Activated T-helper 2 cell treated with anti-CD3 and anti-CD28 coated beads, Interferon-gamma antibody, Interleukin-2, Interleukin-4, amounts not matched to agents 10 μg/mL and 5 μg/mL and 100 μg/mL, durations not matched to agents 14 hours and 24 hours and 36 hours (primary cell): ENCODE measurements around the gene FAM168B. TPM values are rescaled to one million over a fixed set of nuclear protein-coding genes. Genes with fewer than 3 reads are reported as not detected.
A peak's percentile ranks its signal among the peaks of the same experiment; 100 is the strongest.

Experiments
- DNase-seq: peaks from one replicate; pipeline ENCODE4 v3.0.0; 2021; ENCODE audit warnings: low spot score
- H3K27ac Mint-ChIP-seq: one replicate; pipeline ENCODE4 v1.8.0; 2021; ENCODE audit warnings: mixed read lengths
- H3K27me3 Mint-ChIP-seq: one replicate; pipeline ENCODE4 v1.8.0; 2021; ENCODE audit warnings: low read depth, mixed read lengths
- H3K36me3 Mint-ChIP-seq: one replicate; pipeline ENCODE4 v1.8.0; 2021; ENCODE audit warnings: low read depth, mixed read lengths
- H3K4me1 Mint-ChIP-seq: one replicate; pipeline ENCODE4 v1.8.0; 2021; ENCODE audit warnings: low read depth, mixed read lengths
- H3K4me3 Mint-ChIP-seq: one replicate; pipeline ENCODE4 v1.8.0; 2021; ENCODE audit warnings: low read depth, mild to moderate bottlenecking, moderate library complexity, mixed read lengths
- H3K9me3 Mint-ChIP-seq: one replicate; pipeline ENCODE4 v1.8.0; 2021; ENCODE audit warnings: mixed read lengths
- intact Hi-C: fragments of 100-400 bp; cut with micrococcal nuclease; formaldehyde crosslinking; loops from one replicate; pipeline ENCODE4 v1.15.1; 2023
- total RNA-seq: library from RNA; stranded (reverse); gene quantifications from 2 replicates; pipeline ENCODE4 v1.2.3, GENCODE V29; 2022

The FAM168B gene, protein sequence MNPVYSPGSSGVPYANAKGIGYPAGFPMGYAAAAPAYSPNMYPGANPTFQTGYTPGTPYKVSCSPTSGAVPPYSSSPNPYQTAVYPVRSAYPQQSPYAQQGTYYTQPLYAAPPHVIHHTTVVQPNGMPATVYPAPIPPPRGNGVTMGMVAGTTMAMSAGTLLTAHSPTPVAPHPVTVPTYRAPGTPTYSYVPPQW
- total RNA-seq, result 69.0 and 70.3 TPM in 2 replicates

DNA sequence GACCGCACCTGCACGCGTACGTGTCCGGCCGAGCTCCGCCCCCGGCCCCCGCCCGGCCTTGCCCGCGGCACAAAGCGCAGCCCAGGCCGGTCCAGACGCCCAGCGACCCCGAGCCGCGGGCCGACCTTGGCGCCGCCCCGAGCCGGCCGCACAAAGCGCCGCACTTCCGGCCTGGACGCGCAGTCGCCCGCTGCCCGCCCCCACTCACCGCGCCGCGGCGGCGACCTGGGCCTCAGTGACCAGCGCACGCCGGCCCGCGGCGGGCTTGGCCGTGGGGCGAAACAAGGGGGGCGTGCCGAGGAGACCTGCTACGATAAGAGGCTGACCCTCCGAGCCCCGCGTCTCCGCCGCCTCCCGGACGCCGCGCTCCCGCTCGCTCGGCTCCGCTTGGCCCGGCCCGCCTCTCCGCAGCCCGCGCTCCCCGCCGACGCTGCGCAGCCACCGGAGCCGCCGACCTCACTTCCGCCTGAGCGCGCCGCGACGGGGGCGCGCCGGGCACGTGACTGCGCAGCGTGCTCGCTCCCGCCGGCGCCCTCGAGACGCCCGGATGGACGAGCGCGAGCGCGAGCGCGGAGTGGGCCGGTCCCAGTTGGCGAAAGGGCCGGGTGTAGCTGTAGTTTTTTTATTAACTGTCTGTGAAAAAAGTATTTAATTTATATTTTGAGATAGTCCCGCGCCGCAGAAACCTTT is at the start of gene FAM168B:
Gene FAM168B, minus strand, starts transcription at position 455 of the 690 bp plus-strand sequence. CDS start 10,814 bp downstream, outside the sequence.
- peak; percentile 87 for DNase-seq
- Mint-ChIP-seq H3K4me1 (peaks cover 12% of the 10 kb centered on the region), H3K4me3 (peak within 1 kb of the TSS; percentile 90), H3K27me3 (no peaks in the 10 kb centered on the region), H3K27ac (peak within 1 kb of the TSS; percentile 82), H3K36me3 (peaks cover 21% of the 10 kb centered on the region), H3K9me3 (no peaks in the 10 kb centered on the region)
- intact Hi-C loops, result loop anchor here (1.0 to 10.0 kb wide), 3 partner anchors 13 to 751 kb away; partner anchors contain the start of genes GPR148 and IMP4

DNA sequence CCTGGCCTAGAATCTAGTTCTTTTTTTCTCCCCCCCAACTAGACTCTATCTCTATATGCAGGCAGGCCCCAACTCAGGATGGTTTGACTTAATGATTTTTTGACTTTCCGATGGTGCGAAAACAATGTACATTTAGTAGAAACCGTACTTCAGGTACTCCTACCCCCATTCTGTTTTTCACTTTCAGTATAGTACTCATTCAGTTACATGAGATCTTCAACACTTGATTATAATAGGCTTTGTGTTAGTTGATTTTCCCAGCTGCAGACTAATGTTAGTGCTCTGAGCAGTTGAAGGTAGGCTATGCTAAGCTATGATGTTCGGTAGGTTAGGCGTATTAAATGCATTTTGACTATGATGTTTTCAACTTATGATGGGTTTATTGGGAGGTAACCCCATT is 49.6 kb upstream of the FAM168B start:
- no peaks in the 10 kb centered on the region for H3K9me3 Mint-ChIP-seq
- H3K27ac Mint-ChIP-seq, result no peak overlapping the region
- intact Hi-C loops, result no loop called here
- DNase-seq, result no peak
- peaks cover 9% of the 10 kb centered on the region for H3K4me1 Mint-ChIP-seq
- no peaks in the 10 kb centered on the region for H3K27me3 Mint-ChIP-seq
- no peak overlapping the region for H3K4me3 Mint-ChIP-seq
- H3K36me3 Mint-ChIP-seq, result peaks cover 64% of the 10 kb centered on the region

DNA sequence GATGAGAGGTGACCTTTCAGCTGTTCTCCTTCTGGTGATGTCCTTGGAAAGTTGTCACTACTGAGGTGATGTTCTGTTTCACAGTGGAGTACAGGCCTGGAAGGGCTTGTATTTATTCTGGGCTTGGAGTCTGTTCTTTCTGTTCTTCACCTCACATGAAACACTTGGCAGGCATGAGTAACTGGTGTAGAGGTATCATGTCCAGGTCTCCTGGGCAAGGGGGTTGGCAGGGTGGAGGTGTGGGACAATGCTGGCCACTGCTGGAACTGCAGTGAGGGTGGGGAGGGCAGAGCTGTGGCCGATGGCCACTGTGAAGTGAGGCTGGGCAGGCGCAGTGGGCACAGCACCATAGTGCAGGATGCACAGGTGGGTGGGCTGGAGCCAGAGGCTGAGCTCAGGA is 47.3 kb upstream of the FAM168B start:
- H3K27ac Mint-ChIP-seq, result no peak overlapping the region
- intact Hi-C loops, result no loop called here
- no peak overlapping the region for H3K4me3 Mint-ChIP-seq
- H3K4me1 Mint-ChIP-seq, result peaks cover 11% of the 10 kb centered on the region
- H3K36me3 Mint-ChIP-seq, result peaks cover 71% of the 10 kb centered on the region
- no peaks in the 10 kb centered on the region for H3K9me3 Mint-ChIP-seq
- H3K27me3 Mint-ChIP-seq, result no peaks in the 10 kb centered on the region
- no peak for DNase-seq

DNA sequence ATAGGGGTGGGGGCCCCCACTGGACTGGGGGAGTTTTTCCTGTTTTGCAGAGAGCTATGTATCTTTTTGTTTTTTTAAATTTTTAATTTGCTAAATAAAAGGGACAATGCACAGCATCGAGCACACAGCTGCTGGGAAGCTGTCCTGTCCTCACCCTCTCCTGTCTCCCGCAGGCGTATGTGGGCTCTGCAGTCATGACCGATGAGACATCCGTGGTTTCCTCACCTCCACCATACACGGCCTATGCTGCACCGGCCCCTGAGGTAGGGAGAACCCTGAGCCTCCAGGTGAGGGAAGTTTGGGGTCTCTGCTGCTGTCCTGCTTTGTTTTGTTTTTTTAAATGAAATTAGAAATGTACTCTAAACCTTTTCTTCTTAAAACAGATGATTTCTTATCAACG is 39.5 kb upstream of the FAM168B start:
- intact Hi-C loops, result no loop called here
- H3K4me1 Mint-ChIP-seq, result peaks cover 2% of the 10 kb centered on the region
- H3K4me3 Mint-ChIP-seq, result no peak overlapping the region

DNA sequence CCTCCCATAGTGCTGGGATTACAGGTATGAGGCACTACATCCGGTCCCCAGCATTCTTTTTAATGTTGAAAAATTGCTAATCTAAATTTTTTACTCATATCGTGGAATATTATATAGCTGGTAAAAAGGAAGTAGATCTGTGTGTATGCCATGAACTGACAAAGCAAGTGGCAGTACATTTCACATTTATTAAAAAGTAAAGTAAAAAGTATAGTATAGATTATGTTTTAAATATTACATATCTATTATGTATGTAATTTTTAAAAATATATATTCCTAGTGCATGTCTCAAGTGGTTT is 37.0 kb upstream of the FAM168B start:
- Mint-ChIP-seq H3K27ac (no peak overlapping the region), H3K9me3 (no peaks in the 10 kb centered on the region), H3K36me3 (peaks cover 81% of the 10 kb centered on the region), H3K27me3 (no peaks in the 10 kb centered on the region), H3K4me1 (no peaks in the 10 kb centered on the region), H3K4me3 (no peak overlapping the region)
- intact Hi-C loops, result no loop called here
- no peak for DNase-seq

More for the DNA sequence above, 39.5 kb upstream of the FAM168B start:
- Mint-ChIP-seq H3K27ac (no peak overlapping the region), H3K27me3 (no peaks in the 10 kb centered on the region), H3K9me3 (no peaks in the 10 kb centered on the region), H3K36me3 (peaks cover 77% of the 10 kb centered on the region)
- DNase-seq, result no peak

DNA sequence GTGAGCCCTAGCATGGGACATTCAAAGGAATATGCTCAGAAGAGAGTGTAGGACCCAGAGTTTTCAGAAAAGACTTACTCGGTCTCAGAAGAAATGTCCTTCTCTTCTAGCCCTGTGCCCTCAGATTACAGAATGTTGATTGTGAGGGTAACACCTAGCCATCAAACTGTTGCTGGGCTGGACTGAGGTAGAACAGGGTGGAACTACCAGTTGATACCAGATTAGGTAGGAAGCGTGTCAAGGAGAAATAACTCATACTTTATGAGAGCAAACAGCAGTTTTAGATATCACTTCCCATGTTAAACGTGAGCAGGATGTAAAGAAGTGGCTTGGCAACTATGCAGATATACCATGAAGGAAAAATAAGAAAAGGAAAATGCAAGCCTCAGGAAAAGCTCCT is 34.7 kb upstream of the FAM168B start:
- no peak for DNase-seq
- Mint-ChIP-seq H3K4me3 (no peak overlapping the region), H3K27me3 (no peaks in the 10 kb centered on the region), H3K36me3 (peaks cover 81% of the 10 kb centered on the region), H3K9me3 (no peaks in the 10 kb centered on the region), H3K4me1 (no peaks in the 10 kb centered on the region), H3K27ac (no peak overlapping the region)
- intact Hi-C loops, result no loop called here

DNA sequence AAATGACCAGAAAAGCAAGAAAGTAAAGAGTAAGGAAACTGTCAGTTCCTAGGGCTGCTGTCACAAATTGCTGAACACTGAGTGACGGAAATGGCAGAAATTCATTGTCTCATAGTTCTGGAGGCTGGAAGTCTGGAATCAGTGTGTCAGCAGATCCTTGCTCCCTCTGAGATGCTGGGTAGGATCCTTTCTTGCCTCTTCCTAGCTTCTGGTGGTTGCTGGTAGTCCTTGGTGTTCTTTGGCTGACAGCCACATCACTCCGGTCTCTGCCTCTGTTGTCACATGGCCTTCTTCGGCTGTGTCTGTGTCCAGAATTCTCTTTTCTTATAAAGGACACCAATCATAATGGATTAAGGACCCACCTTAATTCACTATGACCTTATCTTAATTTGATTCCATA is 33.8 kb upstream of the FAM168B start:
- intact Hi-C loops, result no loop called here
- Mint-ChIP-seq H3K36me3 (peaks cover 84% of the 10 kb centered on the region), H3K9me3 (no peaks in the 10 kb centered on the region), H3K27me3 (no peaks in the 10 kb centered on the region), H3K4me1 (no peaks in the 10 kb centered on the region), H3K27ac (no peak overlapping the region), H3K4me3 (no peak overlapping the region)
- DNase-seq, result no peak

DNA sequence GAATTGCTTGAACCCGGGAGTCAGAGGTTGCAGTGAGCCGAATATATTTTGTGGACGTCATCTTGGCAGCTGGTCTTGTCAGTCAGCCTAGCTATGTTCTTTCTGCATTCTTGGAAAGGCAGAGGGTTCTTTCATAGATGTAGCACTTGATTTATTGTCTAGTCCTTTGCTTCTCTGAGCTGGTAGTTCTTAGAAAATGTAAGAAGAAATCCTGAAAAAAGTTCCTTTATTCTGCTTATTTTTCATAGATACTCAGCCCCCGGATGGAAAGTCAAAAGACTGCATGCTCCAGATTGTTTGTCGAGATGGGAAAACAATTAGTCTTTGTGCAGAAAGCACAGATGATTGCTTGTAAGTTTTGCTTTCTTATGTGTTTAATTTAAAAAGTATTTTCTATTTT is 33.2 kb upstream of the FAM168B start:
- no peak for DNase-seq
- no peaks in the 10 kb centered on the region for H3K9me3 Mint-ChIP-seq
- no peaks in the 10 kb centered on the region for H3K27me3 Mint-ChIP-seq
- intact Hi-C loops, result no loop called here
- H3K36me3 Mint-ChIP-seq, result peaks cover 85% of the 10 kb centered on the region
- no peak overlapping the region for H3K27ac Mint-ChIP-seq
- H3K4me3 Mint-ChIP-seq, result no peak overlapping the region
- no peaks in the 10 kb centered on the region for H3K4me1 Mint-ChIP-seq

DNA sequence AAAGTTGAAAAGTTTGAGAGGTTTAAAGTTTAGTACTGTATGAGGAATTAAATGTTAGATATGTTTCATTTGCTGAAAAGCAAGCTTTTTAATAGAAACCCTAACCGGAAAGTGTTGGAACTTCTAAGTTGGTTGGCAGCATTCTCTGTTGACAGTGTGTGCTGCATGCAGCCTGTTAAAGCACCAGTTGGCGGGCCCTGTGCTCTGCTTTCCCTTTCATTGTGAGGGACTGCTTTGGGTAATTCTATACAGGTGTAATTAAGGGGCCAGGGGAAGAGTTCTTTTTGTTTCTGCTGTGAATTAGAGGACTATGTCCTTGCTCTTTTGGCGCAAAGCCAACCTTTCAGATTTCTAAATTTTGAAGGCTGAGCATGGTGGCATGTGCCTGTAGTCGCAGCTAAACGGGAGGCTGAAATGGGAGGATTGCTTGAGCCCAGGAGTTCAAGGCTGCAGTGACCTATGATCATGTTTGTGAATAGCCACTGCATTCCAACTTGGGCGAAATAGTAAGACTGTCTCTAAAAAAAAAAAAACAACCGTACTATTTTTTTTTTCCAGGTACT is 32.0 kb upstream of the FAM168B start:
- intact Hi-C loops, result no loop called here
- no peak overlapping the region for H3K4me3 Mint-ChIP-seq
- H3K36me3 Mint-ChIP-seq, result peaks cover 84% of the 10 kb centered on the region
- no peak for DNase-seq
- no peaks in the 10 kb centered on the region for H3K27me3 Mint-ChIP-seq
- no peaks in the 10 kb centered on the region for H3K4me1 Mint-ChIP-seq
- H3K27ac Mint-ChIP-seq, result no peak overlapping the region
- H3K9me3 Mint-ChIP-seq, result no peaks in the 10 kb centered on the region

DNA sequence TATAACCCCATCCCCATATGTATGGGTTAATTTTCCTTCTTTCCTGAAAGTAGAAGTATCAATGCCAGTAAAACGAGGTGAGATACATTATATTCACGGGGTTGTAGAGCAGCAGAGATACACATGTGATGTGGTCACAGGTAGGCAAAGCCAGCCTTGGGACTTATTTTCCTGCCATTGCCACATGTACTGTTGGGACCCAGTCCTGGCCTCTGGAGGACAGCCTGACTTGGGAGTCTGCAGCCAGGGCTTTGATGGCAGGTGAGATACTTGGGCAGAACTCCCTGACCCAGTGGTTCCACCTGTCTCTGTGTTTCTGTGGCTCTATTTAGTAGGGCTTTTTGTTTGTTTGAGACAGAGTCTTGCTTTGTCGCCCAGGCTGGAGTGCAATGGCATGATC is 29.9 kb upstream of the FAM168B start:
- H3K9me3 Mint-ChIP-seq, result no peaks in the 10 kb centered on the region
- DNase-seq, result no peak
- H3K27ac Mint-ChIP-seq, result no peak overlapping the region
- peaks cover under 1% of the 10 kb centered on the region for H3K4me1 Mint-ChIP-seq
- no peaks in the 10 kb centered on the region for H3K27me3 Mint-ChIP-seq
- peaks cover 65% of the 10 kb centered on the region for H3K36me3 Mint-ChIP-seq
- intact Hi-C loops, result no loop called here
- H3K4me3 Mint-ChIP-seq, result no peak overlapping the region

DNA sequence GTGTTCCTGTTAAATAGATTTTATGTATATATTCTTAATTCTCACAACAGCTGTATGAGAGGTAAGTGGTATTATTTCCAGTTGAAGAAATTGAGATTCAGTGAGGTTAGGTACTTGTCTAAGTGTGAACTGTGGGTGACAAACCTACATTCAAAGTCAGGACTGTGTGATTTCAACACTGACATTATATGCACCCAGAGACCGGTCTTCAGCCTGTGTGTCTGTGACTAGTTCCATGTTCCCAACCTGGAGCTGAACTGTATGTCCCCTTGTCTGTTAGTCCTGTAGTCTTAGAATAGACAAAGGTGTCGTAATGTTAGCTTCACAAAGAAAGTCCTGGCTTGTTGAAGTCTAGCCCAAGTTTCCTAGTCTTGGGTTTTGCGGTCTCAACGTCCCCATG is 29.2 kb upstream of the FAM168B start:
- peaks cover 65% of the 10 kb centered on the region for H3K36me3 Mint-ChIP-seq

DNA sequence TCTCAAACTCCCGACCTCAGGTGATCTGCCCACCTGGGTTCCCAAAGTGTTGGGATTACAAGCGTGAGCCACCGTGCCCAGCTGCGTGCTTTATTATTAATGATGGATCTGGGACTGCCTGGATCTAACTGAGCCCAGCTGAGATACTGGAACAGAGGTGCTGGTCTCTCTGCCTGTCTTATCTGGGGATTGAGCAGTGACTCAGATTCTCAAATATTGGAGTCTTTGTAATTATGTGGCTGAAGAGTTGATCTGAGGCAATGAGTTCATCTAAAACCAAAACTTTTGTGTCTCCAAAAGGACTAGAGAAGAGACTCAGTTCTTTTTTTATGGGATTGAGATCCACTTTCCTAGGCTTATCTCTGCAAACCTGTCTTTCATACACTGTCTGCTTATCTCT is 28.2 kb upstream of the FAM168B start:
- Mint-ChIP-seq H3K4me3 (no peak overlapping the region), H3K27me3 (no peaks in the 10 kb centered on the region), H3K27ac (no peak overlapping the region), H3K4me1 (peaks cover 4% of the 10 kb centered on the region), H3K36me3 (peaks cover 62% of the 10 kb centered on the region), H3K9me3 (no peaks in the 10 kb centered on the region)
- intact Hi-C loops, result no loop called here
- DNase-seq, result no peak

More for the DNA sequence above, 29.2 kb upstream of the FAM168B start:
- H3K9me3 Mint-ChIP-seq, result no peaks in the 10 kb centered on the region
- no peak overlapping the region for H3K4me3 Mint-ChIP-seq
- no peak for DNase-seq
- no peak overlapping the region for H3K27ac Mint-ChIP-seq
- no peaks in the 10 kb centered on the region for H3K27me3 Mint-ChIP-seq
- H3K4me1 Mint-ChIP-seq, result peaks cover 3% of the 10 kb centered on the region
- intact Hi-C loops, result no loop called here

DNA sequence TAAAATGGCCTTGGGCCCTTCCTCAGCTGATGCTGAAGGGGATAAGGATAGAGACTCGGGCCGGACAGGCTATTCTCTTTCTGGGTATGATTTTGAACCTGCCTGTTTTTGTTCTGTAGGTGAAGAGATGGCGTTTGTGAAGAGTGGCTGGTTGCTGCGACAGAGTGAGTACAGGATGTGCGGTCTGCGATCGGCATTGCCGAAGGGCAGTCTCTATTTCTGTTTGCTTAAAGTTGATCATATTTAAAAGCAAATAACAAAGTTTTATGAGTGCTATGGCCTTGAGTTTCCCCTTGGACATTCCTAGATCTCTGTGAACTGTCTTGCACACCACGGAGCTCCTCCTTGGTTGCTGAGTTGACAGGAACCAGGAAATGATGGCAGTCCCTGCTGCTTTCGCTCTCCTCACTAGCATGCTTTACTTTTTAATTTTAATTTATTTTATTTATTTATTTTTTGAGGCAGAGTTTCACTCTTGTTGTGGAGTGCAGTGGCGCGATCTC is 27.6 kb upstream of the FAM168B start:
- H3K9me3 Mint-ChIP-seq, result no peaks in the 10 kb centered on the region
- no peak overlapping the region for H3K4me3 Mint-ChIP-seq
- peaks cover 65% of the 10 kb centered on the region for H3K36me3 Mint-ChIP-seq
- H3K27ac Mint-ChIP-seq, result peak overlapping the region; percentile 24
- H3K4me1 Mint-ChIP-seq, result peaks cover 10% of the 10 kb centered on the region
- DNase-seq, result no peak
- no peaks in the 10 kb centered on the region for H3K27me3 Mint-ChIP-seq
- intact Hi-C loops, result no loop called here
